HG03520 (cell line): ENCODE data around the gene GTF2E1.
"Not testable (repeated sequence)": the region's sequence is repeated elsewhere in the genome, so short reads cannot be mapped to it uniquely, and the experiment has no call there.

Source experiments
- ATAC-seq: cut with Tn5 transposase; IDR thresholded peaks from one replicate; pipeline ENCODE4 v1.9.1; 2021; ENCODE audit warnings: mild to moderate bottlenecking, moderate library complexity; ENCODE audit not compliant: unreplicated experiment

Gene GTF2E1

DNA sequence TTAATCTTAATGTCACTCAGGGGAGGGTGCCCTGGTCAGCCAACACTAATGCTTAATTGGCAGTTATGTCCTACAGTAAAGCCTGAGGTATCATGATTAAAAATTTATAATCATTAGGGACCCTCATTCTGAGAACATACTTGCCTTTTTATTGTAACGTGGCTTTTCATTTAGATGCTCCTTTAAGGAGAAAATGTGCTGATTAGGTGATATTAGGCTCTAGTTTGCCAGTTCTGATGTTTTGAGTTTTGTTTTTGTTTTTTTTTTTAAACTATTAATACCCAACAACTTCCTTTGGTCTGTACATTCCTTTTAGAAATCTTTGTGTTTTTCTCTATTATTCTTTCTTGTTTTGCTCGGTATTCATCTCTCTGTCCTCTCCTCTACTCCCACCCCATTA, 10.3 kb downstream of the GTF2E1 start:
- ATAC-seq, result no peak

DNA sequence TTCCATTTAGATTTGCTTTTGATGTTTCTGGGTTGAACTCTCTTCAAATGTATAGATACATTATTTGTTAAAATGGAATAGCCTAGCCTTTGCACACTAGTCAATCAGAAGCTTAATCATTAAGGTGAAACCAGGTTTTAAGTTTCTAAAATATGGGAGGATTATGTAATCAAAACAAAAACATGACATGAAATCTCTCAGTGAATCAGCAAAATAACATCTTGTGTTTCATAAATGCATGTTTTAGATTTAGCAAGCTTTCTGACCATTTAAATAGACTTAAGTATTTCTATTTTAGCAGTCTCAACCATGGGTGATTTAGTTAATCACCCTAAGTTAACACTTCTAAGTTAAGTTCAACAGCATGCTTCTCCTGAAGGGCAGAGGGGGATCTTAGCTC, 11.3 kb downstream of the GTF2E1 start:
- no peak for ATAC-seq

DNA sequence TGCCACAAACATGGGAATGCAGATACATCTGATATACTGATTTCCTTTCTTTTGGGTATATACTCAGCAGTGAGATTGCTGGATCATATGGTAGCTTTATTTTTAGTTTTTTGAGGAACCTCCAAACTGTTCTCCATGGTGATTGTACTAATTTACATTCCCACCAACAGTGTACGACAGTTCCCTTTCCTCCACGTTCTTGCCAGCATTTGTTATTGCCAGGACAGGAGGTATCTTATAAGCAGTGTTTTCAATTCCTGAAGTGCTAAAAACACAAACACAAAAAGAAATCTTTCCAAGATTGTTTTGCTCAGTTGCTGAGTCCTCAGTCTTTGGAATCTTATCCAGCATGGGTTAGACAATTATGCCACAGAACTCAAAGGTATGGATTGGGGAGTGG, 13.5 kb downstream of the GTF2E1 start:
- no peak for ATAC-seq

- ATAC-seq, result not testable (repeated sequence)
These were observed 16.0 kb downstream of the GTF2E1 start for GRCh38 chr3:120758551-120758950.

DNA sequence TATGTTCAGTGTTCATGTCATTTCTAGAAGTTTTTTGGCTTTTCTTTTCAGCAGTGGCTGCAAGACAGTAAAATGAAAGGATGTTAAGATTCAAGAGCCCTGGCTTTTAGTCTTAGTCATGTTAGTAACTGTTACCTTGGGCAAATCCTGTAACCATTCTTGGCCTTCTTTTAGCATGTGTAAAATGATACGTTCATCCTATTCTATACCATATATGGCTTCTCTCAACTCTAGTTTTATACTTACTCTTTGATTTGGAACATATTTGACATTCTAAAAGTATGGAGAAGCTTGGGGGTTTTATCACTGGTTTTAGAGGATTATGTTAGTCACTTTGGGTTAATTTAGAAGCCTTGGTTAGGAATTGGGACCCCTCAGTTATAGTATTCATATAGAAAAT, 20.1 kb downstream of the GTF2E1 start:
- no peak for ATAC-seq

- ATAC-seq, result peak; percentile 88
These were observed 21.1 kb downstream of the GTF2E1 start for GRCh38 chr3:120763601-120764000.

GRCh38 chr3:120764206-120764605, 21.7 kb downstream of the GTF2E1 start:
- ATAC-seq, result no peak

DNA sequence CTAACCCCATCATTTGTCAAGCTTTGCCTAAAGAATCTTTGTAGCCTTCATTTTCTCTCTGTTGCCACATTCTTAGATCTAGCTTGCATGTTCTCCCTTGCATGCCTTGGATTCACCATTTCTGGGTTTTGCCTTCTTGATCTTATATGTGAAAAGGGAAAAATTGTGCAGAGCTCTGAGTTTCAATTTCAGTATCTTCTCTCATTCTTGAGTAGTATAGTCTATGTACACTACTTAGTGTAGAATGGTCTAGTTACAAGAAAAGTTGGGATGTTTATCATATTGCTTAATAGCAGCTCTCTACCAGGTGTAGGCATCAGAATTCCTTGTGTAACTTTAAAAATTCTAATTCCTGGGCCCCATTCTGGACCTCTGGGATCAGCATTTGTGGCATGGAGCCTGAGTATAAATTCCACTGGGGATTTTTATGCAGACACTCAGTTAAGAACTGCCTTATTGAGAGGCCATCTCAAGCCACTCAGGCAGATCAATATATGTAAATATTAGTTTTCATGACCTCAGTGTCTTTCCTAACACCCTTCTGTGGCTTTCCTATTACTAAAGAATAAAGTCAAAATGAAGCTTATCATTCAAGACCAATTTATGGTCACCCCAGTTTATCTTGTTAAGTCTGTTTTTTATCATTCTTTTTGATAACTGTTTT, 23.4 kb downstream of the GTF2E1 start:
- peak; percentile 46 for ATAC-seq

DNA sequence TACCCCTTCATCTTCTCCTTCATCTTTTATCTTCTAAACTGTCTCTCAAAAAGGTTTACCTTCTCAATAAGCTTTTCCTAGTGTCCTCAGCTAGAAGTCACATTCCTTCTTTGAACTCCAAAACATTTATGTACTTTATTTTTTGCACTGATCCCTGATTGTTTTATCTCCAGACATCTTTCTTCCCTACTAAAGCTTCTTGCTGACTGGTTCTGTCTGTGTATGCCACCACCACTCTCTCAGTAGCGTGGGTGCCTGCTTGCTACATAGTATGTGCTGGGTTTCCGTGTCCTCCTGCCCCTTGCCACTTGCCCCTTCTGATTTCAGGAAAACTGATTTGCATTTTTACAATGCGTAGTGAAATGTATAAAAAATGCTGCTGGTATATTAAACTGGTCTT, 24.0 kb downstream of the GTF2E1 start:
- no peak for ATAC-seq

- ATAC-seq, result no peak
These were observed 24.6 kb downstream of the GTF2E1 start for GRCh38 chr3:120767106-120767505.

GRCh38 chr3:120769436-120769835, 26.9 kb downstream of the GTF2E1 start:
- no peak for ATAC-seq

DNA sequence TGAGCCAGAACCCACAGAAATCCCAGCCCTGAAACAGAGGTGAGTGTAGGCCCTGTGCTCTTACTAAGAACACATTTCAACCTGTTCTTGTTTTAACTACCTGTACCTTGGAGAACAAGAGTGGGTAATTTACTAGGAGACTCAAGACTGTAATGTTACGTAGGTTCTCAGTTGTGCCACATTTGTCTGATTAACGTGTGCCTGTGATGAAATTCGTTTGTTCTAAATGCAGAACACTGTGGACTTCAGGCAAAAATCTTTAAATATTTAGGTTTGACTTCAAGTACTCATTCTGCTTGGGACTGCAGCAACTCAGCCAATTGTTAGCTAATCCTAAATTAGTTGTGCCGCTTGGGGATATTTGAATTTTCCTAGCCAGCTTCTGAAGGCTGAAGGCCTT, 28.3 kb downstream of the GTF2E1 start:
- ATAC-seq, result no peak

- no peak for ATAC-seq
These were observed 29.5 kb downstream of the GTF2E1 start for GRCh38 chr3:120772081-120772480.

- peak; percentile 91 for ATAC-seq
These were observed 31.4 kb downstream of the GTF2E1 start for GRCh38 chr3:120773932-120774331.

- no peak for ATAC-seq
These were observed 32.9 kb downstream of the GTF2E1 start for GRCh38 chr3:120775411-120775810.

GRCh38 chr3:120778776-120779175, 36.2 kb downstream of the GTF2E1 start:
- ATAC-seq, result no peak

DNA sequence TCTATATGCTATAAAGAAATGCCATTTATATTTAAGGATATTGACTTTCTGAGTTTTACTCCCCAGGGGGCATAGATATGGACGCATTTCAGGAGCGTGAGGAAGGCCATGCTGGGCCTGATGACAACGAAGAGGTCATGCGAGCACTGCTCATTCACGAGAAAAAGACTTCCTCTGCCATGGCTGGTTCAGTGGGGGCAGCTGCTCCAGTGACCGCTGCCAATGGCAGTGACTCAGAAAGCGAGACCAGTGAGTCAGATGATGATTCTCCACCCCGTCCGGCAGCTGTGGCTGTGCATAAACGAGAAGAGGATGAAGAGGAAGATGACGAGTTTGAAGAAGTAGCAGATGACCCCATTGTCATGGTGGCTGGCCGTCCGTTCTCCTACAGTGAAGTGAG, 38.4 kb downstream of the GTF2E1 start:
- ATAC-seq, result peak; percentile 95

DNA sequence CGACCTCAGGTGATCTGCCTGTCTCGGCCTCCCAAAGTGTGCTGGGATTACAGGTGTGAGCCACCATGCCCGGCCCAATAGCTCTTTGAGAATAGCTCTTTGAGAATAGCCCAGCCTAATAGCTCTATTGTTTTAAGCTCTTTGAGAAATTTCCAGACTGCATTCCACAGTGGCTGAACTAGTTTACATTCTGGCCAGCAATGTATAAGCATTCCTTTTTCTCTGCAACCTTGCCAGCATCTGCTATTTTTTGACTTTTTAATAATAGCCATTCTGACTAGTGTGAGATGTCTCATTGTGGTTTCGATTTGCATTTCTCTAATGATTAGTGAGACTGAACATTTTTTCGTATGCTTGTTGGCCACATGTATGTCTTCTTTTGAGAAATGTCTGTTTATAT, 43.3 kb downstream of the GTF2E1 start:
- ATAC-seq, result peak; percentile 54

DNA sequence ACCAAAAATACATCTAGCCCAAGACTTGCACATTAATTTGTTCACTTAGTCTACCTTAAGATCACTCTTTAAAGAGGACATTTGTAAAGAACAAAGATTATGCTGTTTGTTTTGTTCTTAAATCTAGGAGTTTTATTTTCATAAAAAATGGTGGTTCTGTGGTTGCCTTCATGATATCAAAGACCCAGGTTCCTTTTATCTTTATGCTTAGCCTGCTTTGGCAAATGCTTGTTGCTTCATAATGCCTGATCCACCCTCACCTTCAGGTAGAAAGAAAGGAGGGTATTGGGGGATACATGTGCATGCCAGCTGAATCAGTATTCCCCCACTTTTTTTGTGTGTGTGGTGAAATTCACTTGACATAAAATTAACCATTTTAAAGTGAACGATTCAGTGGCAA, 48.5 kb downstream of the GTF2E1 start:
- ATAC-seq, result no peak

DNA sequence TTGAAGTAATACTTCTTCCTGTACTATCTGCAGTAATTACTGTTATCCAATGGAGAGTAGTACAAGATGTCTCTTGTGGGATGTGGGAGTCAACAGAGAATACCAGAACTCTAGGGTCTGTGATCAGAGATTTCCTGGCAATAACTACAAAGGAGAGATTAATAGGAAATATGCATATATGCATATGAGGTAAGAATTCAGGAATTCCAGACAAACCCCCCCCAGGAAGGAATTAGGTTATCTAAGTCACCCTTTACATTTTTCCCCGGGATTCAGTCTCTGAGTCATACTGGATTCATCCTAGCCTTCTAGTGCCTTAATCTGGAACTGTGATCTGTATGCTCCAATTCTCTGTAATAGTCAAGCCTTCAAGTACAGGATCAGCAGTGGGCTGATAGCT, 49.4 kb downstream of the GTF2E1 start:
- ATAC-seq, result no peak

DNA sequence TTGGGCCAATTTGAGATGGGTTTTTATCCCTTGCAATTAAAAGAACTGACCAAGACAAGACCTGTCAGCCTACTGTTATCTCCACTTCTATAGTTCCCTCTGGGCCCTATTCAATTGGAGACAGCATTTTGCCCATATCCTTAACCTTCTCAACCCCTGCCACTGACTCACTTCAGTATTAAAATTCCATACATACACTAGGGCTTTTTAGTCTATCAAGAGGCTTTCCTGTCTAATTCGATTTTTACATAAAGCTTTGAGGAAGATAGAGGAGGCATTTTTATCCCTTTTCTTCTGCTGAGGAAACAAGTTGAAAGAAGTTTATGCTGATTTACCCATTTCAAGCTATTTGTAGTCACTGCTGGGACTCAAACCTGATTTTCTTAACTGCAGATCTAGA, 51.1 kb downstream of the GTF2E1 start:
- no peak for ATAC-seq

- ATAC-seq, result peak; percentile 95
These were observed 52.6 kb downstream of the GTF2E1 start for GRCh38 chr3:120795017-120795648.

DNA sequence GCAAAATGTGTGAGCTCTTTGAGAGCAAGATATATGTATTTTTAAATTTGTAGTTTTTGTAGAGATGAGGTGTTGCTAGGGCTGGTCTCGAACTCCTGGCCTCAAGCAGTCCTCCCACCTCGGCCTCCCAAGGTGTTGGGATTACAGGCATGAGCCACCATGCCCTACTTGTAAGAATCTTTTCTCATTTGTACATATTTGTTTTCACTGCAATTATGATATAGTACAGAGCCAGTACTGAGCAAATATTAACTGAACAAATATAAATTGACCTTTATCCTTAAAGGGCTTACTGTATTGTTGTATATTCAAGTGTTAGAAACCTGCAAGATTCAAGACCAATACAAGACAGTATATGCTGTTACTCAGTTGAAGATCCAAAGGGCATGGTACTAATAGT, 53.4 kb downstream of the GTF2E1 start:
- no peak for ATAC-seq
